ENCODE measurements around the gene NTNG1.

Gene NTNG1

DNA sequence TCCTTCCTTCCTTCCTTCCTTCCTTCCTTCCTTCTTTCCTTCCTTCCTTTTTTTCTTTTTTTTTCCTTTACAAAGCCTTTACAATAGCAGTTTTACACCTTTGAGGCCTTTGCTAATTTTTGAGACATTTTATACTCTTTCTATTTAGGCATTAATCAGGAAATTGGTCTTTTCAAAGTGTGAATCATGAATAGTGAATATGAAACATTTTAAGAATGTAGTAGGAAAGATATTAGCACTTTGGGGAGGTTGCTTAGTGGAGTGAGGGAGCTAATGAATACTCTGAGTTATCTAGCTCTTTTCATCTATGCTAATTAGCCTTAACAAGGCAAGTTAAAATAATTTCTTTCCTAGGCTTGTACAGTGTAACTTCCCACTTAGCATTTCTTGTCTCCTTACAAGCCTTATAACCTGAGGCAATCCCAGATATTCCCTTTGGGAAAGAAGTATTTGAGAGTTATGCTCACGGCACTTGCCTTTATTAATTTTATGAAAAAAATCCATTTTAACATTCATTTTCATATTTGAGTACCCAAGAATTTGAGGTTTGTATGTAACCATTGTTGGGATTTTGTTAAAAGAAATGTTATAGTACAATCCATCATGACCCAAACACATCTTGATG lies 122.6 kb downstream of the NTNG1 start:
- DNase-seq (ENCODE audit: low spot score), result no peak

DNA sequence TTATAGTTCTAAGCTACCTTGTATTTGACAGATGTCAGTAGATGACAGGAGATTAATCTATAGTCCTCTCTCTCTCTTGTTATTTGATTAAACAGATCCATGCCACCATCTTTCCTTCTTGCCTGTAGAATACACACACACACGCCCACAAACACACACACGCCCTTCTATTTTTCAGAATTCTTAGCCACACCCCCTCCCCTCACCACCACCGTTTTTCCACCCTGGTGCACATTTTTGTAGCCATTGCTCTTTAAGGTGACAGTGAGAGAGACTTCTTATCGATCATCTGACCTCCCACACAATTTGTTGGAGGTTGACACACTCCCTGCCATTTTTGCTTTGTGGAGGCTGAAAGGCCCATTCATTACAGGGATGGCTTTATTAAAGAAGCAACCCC lies 123.2 kb downstream of the NTNG1 start:
- DNase-seq (ENCODE audit: low spot score), result no peak

DNA sequence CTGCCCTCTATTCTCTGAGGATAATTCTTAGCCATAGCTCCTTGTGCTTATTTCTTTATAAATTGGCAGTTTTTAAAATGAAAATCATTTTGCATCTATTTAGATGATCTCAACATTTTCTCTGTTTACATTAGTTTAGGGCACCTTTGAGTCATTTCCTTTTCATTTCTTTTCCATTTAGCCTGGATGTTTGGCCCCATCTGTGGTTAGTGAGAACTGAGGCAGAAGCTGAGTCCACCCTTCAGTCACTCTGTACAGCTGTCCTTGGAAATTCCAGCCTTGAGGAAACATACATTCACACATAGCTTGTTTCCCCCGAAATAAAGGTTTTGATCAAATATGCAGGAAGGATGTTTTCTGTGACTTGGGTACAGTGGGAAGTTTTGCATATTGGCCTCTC lies 123.7 kb downstream of the NTNG1 start:
- no peak for DNase-seq (ENCODE audit: low spot score)

DNA sequence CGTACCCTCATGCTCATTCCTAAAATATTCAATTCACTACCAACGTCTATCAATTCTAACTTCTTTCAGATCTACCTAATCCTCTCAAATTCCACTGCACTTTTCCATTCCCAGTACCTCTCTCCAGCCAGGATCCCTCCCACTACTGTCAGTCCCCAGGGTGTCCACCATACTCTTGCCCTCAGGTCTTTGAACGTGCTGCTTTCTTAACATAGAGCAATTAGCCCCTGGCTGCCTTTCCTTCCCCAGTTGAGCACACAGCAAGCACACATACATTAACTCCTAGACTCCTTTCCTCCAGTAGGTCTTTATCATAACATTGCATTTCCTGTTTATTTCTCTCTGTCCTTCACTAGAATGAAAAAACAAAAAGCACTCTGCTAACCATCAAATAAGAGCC lies 126.7 kb downstream of the NTNG1 start:
- DNase-seq (ENCODE audit: low spot score), result no peak

DNA sequence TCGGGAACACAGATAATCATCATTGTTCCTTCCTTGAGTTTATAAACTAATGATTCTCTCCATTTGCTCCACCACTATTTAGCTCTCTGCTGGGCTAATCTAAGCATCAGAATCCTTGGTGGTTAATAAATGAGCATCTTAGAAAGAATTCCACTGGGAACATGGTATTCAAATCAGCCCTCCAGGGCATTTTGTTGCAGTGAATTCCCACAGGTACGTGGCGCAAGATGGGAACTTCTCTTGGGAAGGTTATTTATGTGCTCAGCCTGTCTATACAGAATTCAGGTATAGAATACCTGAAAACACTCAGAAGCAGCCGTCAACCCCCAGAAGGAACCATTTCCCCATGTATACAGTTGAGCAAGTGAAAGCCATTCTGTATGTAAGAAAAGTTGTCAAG lies 131.5 kb downstream of the NTNG1 start:
- DNase-seq (ENCODE audit: low spot score), result no peak

DNA sequence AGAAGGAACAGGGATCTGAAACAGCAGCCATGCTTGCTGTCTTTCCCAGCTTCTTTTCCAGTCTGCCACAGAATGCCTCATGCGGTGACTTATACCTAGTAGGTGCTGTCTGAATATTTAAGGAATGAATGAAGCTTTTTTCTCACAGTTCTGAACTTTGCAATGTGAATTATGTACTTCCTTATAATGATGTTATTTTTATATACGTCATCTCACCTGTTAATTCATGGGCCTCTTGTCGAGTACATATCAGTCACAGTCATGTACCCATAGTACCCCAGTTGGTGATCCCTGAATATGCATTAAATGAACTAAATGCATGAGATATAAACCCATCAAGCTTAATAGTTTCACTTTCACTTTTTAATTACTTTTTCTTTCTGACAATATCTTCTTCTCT lies 132.7 kb downstream of the NTNG1 start:
- no peak for DNase-seq (ENCODE audit: low spot score)

DNA sequence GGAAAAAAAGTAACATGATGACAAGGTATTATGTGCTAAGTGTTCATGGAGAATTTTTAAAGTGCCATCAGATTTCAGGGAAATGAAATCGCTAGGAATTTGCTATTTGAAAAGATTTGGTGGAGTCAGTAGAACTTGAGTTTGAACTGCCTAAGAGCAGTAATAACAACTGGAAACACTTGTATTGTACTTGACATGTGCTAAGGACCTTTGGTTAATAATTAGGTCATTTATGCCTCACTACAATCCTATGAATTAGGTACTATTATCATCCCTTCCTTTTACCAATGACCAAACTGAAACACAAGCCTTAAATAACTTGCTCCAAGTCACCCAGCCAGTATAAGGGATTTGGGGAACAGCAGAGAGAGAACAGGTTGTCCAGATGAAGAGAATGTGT lies 133.4 kb downstream of the NTNG1 start:
- DNase-seq (ENCODE audit: low spot score), result no peak

DNA sequence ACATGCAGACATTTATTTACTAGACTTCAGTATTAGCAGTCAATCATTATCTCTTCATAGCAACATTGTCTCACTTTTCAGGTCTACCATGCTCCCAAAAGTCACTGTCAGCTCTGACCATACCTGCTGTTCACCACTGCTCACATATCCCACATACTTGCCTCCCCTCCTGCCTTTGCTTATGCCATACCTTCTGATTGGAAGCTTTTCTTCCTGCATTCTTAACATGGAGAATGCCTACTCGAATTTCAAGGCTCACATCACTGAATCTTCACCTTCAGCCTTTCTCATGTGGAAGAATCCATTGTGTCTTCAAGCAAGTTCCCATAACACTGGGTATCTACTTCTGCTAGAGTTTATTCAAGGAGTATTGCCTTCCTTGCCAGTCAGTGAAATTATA lies 135.4 kb downstream of the NTNG1 start:
- DNase-seq (ENCODE audit: low spot score), result no peak

DNA sequence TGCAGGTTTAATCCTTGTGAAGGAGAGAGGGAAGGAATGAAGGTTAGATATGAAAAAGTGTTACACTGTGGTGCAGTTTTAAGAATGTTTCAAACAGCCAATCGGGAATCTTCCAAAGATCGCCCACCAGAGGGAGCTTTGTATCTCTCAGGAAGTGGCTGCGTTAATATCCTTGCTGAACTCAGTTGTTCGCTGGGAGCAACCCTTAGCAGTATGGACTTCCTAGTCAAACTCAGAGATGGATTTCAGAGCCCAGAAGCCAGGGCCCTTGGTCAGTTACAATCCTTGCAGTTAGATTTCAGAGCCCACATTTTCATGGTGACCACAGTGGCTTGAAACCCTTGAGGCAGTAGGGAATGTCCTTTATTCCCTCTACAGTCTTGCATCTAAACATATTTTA lies 136.2 kb downstream of the NTNG1 start:
- DNase-seq (ENCODE audit: low spot score), result peak; percentile 9

DNA sequence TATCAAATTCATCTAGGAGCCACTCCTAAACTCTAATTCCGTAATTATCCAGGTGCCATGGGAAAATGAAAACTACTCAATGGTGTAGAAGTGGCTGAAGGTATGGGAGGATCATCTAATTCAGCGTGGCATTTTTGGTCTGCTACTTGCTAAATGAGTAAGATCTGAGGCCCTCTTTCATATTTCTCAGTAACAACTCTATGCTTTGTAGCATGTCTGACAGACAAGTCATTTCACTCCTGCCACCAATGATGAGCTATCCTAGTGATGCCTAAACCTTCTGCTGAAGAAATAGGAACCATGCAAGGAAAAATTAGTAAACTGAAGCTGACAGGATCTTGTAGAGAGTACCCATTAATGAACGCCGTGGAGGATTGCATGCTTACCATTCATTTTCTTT lies 145.3 kb downstream of the NTNG1 start:
- DNase-seq (ENCODE audit: low spot score), result no peak

DNA sequence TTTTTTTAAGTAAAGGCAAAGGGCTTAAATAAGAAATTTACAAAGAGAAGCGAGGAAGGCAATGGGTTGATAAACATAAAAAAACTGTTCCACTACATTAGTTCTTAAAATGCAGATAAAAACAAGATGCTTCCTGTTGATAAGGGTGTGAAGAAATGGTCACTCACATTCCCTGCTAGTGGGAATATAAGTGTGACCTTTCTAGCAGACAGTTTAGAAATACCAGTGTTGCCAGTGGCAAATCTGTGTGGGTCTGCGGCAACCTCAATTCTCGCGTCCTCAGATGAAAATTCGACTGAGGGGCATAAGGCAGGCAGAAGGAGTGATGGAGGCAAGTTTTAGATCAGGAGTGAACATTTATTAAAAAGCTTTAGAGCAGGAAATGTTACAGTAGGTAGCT lies 151.1 kb downstream of the NTNG1 start:
- DNase-seq (ENCODE audit: low spot score), result no peak

DNA sequence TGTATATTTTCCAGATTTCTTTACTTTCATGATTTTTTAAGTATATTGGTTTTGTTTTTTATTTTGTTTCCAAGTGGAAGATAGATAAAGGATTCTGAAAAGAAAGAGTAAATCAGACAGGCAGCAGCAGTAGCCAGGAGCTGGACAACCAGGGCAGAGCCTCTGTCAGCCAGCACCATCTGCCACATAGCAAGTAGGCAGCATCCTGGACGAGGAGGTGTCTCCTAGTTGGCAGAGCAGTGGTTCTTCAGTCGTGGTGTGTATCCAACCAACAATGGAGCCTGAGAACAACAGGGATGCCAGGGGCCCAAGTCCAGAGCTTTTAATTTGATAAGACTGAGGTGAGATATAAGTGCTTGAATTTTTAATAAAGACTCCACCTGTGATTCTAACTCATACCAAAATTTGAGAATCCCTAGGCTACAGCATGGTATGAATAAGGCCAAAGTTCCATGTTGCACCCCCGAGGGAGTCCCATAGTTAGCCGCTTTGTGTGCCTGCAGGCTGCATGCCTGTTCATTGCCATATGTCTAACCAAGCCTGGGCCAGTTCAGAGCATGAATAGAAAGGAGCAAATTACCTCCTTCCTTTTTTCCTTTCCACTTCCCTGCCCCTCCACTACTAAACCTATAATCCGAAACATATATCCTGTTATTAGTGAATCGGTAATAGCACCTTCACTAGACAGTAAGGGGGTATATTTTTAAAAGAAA lies 153.2 kb downstream of the NTNG1 start:
- no peak for DNase-seq (ENCODE audit: low spot score)

DNA sequence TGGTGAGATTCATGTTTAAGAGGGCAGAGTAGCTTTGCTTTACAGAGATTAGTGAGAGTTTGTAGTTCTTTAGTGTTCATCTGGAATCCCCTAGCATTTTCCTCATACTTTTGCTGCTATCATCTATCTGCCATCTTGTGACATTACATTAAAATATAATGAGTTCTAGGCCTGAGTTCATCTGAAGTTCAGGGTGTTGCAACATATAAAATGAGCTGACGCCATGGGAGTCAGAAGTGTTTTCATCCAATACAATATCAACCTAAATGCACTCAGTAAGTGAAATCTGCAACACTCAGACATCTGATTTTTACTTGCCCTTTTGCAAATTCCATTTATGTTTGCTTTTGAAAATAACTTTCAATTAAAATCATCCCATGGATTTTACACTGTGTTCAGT lies 153.8 kb downstream of the NTNG1 start:
- DNase-seq (ENCODE audit: low spot score), result no peak

DNA sequence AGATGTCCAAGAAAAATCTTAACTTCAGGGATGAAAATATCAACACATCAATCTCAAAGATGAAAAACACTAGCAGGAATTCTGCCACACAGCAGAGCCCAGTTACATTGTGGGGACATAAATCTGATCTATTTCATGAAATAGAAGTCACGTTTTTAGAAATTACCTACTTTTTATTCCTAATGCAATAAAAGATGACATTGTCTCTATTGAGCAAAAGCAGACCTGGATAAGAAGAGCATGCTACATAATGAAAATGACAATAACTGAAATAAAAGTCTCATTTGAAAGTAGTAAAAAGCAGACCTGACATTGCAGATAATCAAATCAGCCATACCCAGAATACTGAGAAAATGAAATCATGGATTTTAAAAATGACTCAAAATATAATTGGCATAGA lies 156.8 kb downstream of the NTNG1 start:
- DNase-seq (ENCODE audit: low spot score), result no peak

DNA sequence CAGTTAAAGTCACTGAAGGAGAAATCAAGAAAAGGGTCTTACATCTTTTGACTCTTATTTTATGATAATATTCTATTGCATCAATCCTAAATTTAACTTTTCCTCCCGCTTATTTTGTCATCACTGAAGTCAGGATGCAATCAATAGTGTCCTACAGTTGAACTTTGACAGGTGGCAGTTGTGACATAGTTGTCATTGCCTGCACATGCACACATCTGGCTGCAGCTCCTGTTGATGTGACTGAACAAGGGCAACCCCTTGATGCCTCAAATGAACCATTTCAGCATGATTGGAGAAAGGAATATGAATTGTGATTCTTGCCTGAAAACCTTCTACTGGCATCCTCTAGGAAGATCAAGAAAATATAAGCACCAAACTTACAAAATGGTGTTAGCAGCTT lies 157.7 kb downstream of the NTNG1 start:
- DNase-seq (ENCODE audit: low spot score), result no peak

DNA sequence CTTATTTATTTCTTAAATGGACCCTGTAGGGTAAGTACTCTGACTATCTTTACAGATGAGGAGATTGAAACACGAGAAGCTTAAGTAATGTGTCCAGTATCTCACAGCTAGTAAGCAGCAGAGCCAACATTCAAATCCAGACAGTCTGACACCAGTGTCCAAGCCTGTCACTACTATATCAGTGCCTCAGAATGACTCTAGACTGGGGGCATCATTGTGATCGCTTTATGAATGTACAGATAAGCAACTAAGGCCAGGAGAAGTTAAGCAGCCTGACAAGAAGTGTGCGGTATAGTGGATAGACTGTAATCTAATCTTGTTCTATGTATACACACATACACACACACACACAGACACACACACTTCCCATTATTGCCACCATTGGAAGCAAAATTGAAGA lies 158.7 kb downstream of the NTNG1 start:
- no peak for DNase-seq (ENCODE audit: low spot score)

DNA sequence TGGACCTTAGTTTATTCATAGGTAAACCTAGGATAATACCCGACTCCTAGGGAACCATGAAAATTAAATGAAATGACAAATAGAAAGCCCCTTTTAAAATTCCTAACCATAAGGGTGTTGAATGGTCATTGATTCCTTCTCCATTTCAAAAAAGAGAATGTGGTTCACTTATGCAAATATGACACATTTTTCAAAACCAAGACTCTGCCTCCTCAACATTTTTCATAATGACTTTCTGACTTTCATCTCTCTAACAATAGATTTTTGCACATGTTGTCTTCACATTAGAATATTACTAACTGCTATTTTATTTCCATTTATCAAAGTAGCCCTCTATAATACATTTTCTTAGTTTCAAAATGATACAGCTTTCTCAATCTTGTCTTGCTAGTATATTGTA lies 169.1 kb downstream of the NTNG1 start:
- no peak for DNase-seq (ENCODE audit: low spot score)

DNA sequence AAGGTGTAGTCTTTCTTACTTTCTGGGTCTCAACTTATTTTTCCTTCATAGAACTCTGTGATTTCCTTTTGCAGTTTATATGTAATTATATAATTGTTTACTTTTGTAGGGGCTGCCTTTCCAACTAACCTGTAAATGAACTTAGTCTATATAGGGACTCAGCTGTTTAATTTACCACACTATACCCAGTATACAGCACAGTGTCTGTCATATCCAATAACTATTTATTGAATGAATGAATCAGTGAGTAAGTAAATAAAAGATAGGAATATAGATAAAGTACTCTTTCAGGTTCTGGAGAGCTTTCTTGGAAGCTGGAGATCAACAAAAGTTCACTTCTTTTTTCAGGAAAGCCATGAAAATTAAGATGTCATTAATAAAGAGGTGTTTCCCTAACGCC lies 174.8 kb downstream of the NTNG1 start:
- DNase-seq (ENCODE audit: low spot score), result no peak

DNA sequence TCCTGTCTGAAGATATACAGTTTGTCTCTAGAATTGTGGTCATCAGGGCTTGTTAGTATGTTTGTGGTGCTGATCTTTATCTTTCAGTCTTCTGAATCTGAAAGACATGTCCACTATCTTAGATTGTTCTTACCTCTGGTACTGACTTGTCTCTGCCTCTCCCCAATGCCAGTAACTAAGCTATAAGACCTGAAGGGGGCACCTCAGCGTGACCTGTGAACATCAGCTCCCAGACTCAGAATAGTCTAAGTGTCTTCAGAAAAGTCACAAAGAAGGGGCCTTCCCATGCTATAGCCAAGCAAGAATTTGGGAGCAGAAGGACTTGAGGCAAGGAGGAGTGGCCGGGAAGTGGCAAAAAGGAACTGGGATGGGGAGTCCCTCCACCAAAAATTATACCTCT lies 178.1 kb downstream of the NTNG1 start:
- no peak for DNase-seq (ENCODE audit: low spot score)

DNA sequence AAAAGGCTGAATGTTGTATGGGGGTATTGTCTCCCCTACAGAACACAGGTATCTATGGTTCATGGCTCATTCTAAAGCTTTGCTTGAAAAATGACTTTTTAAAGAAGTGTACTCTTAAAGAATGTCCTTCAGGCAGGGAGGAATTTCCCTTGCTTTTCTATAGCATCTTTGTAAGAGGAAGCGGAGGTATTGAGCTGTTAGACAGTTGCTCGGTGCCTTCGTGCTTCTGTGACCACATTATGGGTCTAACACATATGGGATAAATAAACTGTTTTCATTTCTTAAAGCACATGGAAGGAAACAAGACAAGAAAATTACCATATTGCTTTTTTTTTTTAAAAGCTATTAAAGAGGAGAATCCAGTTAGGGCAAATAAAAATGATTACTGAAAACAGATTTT lies 182.9 kb downstream of the NTNG1 start:
- no peak for DNase-seq (ENCODE audit: low spot score)

DNA sequence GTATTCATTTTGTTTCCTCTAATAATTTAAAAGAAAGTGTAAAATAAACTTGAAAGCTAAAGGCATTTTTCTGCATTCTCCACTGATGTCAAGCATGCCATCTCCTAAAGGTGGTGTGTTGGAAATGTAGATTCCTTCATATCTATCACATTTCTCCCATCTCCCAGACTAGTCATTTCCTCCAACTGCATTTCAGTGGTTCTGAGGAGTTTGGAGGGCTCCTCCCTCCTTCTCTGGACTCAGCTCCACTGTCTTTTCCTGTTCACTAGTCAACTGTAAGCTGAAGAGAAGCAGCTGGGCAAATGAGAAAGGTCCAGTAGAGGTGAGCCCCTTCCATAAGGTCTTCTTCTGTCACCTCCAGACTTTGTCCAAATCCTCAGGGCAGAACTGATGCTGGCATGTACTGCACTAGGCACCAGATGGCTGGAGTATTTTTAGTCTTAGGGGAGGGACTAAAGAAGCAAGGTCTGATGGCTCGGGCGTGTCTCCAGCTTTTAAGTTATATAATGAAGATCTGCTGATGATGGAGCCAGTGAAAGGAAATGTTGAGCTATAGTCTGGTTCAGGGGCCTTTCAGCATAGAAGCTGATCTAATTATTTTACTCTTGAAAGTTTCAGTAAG lies 186.1 kb downstream of the NTNG1 start:
- no peak for DNase-seq (ENCODE audit: low spot score)

DNA sequence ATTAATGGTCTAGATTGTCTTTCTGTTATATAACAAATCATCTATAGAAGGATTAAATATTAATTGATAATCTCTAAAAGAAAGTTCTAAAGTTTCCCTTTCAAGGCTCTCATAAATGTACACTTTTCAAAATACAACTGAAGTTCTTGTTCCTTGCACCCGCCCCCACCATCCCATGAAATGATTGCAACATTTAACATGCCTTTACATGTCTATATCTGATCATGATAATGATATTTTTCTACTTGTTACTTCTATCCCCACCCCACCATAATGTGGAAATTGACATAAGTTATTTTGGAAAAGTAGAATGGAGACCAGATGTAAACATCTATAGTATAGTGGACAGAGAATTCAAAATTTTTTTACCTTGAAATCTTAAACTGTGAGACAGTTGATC lies 186.6 kb downstream of the NTNG1 start:
- DNase-seq (ENCODE audit: low spot score), result no peak

DNA sequence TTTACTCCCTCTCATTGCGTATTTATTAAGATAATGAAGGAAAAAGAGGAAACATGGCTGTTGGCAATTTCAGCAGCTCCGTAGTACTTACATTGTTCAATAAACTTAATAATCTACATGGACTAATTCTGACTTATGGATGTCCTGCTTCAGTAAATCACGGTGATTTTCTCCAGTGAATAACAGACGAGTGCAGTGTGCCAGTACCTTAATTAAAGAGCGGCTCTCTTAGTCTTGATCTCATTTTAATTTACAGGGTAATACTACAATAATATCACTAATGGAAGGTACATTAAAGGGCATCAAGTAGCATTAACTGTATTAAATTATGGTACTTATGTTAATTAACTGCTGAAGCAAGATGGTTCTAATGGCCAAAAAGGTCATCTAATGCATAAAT lies 187.2 kb downstream of the NTNG1 start:
- DNase-seq (ENCODE audit: low spot score), result no peak

DNA sequence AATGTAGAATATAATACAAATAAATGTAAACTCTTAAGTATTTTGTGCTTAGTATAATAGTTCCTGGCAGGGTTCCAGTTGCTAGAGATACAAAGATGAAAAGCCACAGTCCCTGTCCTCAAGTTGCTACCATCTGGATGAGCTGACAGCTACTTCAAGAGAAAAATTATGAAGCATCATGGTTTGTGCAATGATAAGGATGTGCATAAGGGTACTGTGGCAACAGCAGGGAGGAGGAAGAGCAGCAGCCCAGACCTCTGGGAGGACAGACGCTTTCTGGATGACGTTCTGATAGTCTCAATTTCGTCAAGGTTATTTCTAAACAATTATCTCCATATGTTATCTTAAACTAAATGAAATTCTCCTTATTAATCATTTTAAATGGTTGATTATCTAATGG lies 198.9 kb downstream of the NTNG1 start:
- DNase-seq (ENCODE audit: low spot score), result no peak
